Stimulated activated CD4-positive, alpha-beta T cell treated with anti-CD3 and anti-CD28 coated beads, TNF-alpha, amount 100 ng/mL, for 1 hour (primary cell): ENCODE results near the gene ARMH1.
"Not testable (repeated sequence)": the region's sequence is repeated elsewhere in the genome, so short reads cannot be mapped to it uniquely, and the experiment has no call there.

Source experiments
- DNase-seq, 3 donors: peaks; one replicate each; pipeline ENCODE4 v3.0.0-alpha.2; 2020; ENCODE audit warnings: low read depth in 3 of 3, low spot score in 1 of 3

The ARMH1 gene

GRCh38 chr1:44666719-44667118 lies 7.8 kb upstream of the ARMH1 start:
- DNase-seq = not testable (repeated sequence)

GRCh38 chr1:44670751-44671640 lies 3.5 kb upstream of the ARMH1 start:
- no peak for DNase-seq

- DNase-seq = no peak
Observed at GRCh38 chr1:44672254-44672955, 2.1 kb upstream of the ARMH1 start.

- no peak for DNase-seq
Observed at GRCh38 chr1:44672961-44673674, 1.4 kb upstream of the ARMH1 start.

GRCh38 chr1:44673675-44674112 lies 820 bp upstream of the ARMH1 start:
- no peak for DNase-seq

GRCh38 chr1:44675186-44675585 lies 672 bp downstream of the ARMH1 start:
- DNase-seq = no peak

- no peak for DNase-seq
Observed at GRCh38 chr1:44676484-44677200, 2.1 kb downstream of the ARMH1 start.

GRCh38 chr1:44677201-44677766 lies 2.8 kb downstream of the ARMH1 start:
- DNase-seq = no peak

GRCh38 chr1:44678120-44678519 lies 3.6 kb downstream of the ARMH1 start:
- no peak for DNase-seq

GRCh38 chr1:44678626-44679025 lies 4.1 kb downstream of the ARMH1 start:
- DNase-seq = no peak

- no peak for DNase-seq
Observed at GRCh38 chr1:44679468-44679867, 5.0 kb downstream of the ARMH1 start.

- DNase-seq = no peak
Observed at GRCh38 chr1:44681905-44682882, 7.7 kb downstream of the ARMH1 start.

GRCh38 chr1:44682883-44683265 lies 8.4 kb downstream of the ARMH1 start:
- no peak for DNase-seq

GRCh38 chr1:44684525-44684924 lies 10.0 kb downstream of the ARMH1 start:
- DNase-seq = no peak

- no peak for DNase-seq
Observed at GRCh38 chr1:44685218-44685617, 10.7 kb downstream of the ARMH1 start.

- no peak for DNase-seq
Observed at GRCh38 chr1:44685881-44686280, 11.4 kb downstream of the ARMH1 start.

- DNase-seq = no peak
Observed at GRCh38 chr1:44688760-44689446, 14.4 kb downstream of the ARMH1 start.

- no peak for DNase-seq
Observed at GRCh38 chr1:44689447-44689765, 14.9 kb downstream of the ARMH1 start.

GRCh38 chr1:44693159-44693558 lies 18.6 kb downstream of the ARMH1 start:
- no peak for DNase-seq
